Natural killer cell (primary cell): Measurements from ENCODE around the gene PHLDB3. TPM values are rescaled to one million over a fixed set of nuclear protein-coding genes. Genes with fewer than 3 reads are reported as not detected.

ENCODE experiments used
- ATAC-seq, 3 donors: fragments of 150-1000 bp in 2 of 3; fragments of 200-7000 bp in 1 of 3; cut with Tn5 transposase; 1 replicate in 1 of 3; 2 replicates in 2 of 3; pipeline ENCODE4 v1.10.0; 2021; ENCODE audit warnings: mild to moderate bottlenecking in 2 of 3, moderate library complexity in 2 of 3
- DNase-seq, 2 donors: peaks; one replicate each; pipeline versions ENCODE4 v3.0.0 to v3.0.0-alpha.2; 2013 to 2021; ENCODE audit warnings: mixed read lengths in 1 of 2
- H3K27ac ChIP-seq: one replicate; pipeline ENCODE4 v1.5.1; 2013; ENCODE audit warnings: mild to moderate bottlenecking, low read length
- H3K27me3 ChIP-seq: one replicate; pipeline ENCODE4 v1.6.1; 2013; ENCODE audit warnings: low read length; ENCODE audit not compliant: control insufficient read depth, insufficient read depth
- H3K36me3 ChIP-seq: one replicate; pipeline ENCODE4 v1.6.1; 2013; ENCODE audit warnings: low read length; ENCODE audit not compliant: control insufficient read depth, insufficient read depth
- H3K4me1 ChIP-seq: one replicate; pipeline ENCODE4 v1.6.1; 2013; ENCODE audit warnings: low read length; ENCODE audit not compliant: control insufficient read depth, insufficient read depth
- H3K4me3 ChIP-seq: one replicate; pipeline ENCODE4 v1.5.1; 2013; ENCODE audit warnings: low read length
- H3K9me3 ChIP-seq: one replicate; pipeline ENCODE4 v1.6.1; 2013; ENCODE audit warnings: low read length; ENCODE audit not compliant: control insufficient read depth, insufficient read depth
- H3K27ac Mint-ChIP-seq, 2 donors: one replicate each; pipeline ENCODE4 v1.8.0; 2022; ENCODE audit warnings: mild to moderate bottlenecking in 2 of 2, mixed read lengths in 2 of 2, moderate library complexity in 1 of 2
- H3K27me3 Mint-ChIP-seq, 2 donors: one replicate each; pipeline ENCODE4 v1.8.0; 2022; ENCODE audit warnings: low read depth in 2 of 2, mixed read lengths in 2 of 2
- H3K36me3 Mint-ChIP-seq: one replicate; pipeline ENCODE4 v1.8.0; 2022; ENCODE audit warnings: mixed read lengths
- H3K4me1 Mint-ChIP-seq, 2 donors: one replicate each; pipeline ENCODE4 v1.8.0; 2022; ENCODE audit warnings: mixed read lengths in 2 of 2
- H3K4me3 Mint-ChIP-seq: one replicate; pipeline ENCODE4 v1.8.0; 2022; ENCODE audit warnings: mild to moderate bottlenecking, moderate library complexity, mixed read lengths
- H3K9me3 Mint-ChIP-seq, 2 donors: one replicate each; pipeline ENCODE4 v1.8.0; 2022; ENCODE audit warnings: mixed read lengths in 2 of 2
- CTCF ChIP-seq: fragments of 200-600 bp; IDR thresholded peaks from one replicate; pipeline ENCODE4 v1.8.0; 2022; ENCODE audit warnings: antibody characterized with exemption
- WGBS: methylation state at CpG from one replicate; pipeline ENCODE4 v1.1.7; 2013; ENCODE audit warnings: missing lambda C conversion rate; ENCODE audit not compliant: insufficient coverage; 5-methylcytosine and 5-hydroxymethylcytosine counted together
- intact Hi-C: fragments of 100-400 bp; cut with micrococcal nuclease; formaldehyde crosslinking; loops from one replicate; pipeline ENCODE4 v1.14.2; 2022
- total RNA-seq, 4 donors: library from RNA; stranded (reverse); fragments of 120-200 nt in 1 of 4; gene quantifications; one replicate each; pipeline versions ENCODE4 v1.2.3 to v1.2.4, GENCODE V29; 2013 to 2022

PHLDB3 gene
- total RNA-seq, 3 donors from 2014 or later (not counting 1 experiment from before 2014, with no cell fraction given): 24.5 to 24.9 (median 24.8) TPM

- peaks cover 14% of the 10 kb centered on the region for H3K4me1 ChIP-seq
- no peak overlapping the region for H3K4me3 ChIP-seq
- no peaks in the 10 kb centered on the region for H3K36me3 ChIP-seq
- H3K27me3 ChIP-seq: no peaks in the 10 kb centered on the region
- no peak overlapping the region for H3K4me3 Mint-ChIP-seq
- H3K27ac ChIP-seq: no peak overlapping the region
- H3K27ac Mint-ChIP-seq: peak overlapping the region; percentile 94 to 97
- no peaks in the 10 kb centered on the region for H3K36me3 Mint-ChIP-seq
- H3K27me3 Mint-ChIP-seq: no peaks in the 10 kb centered on the region
- intact Hi-C loops: no loop called here
- no peaks in the 10 kb centered on the region for H3K9me3 Mint-ChIP-seq
- no peak for ATAC-seq
- DNase-seq: no peak
- H3K9me3 ChIP-seq: no peaks in the 10 kb centered on the region
- H3K4me1 Mint-ChIP-seq: peaks cover 6 to 17% of the 10 kb centered on the region in 2 donors
- no peak for TF ChIP-seq CTCF
These were observed 27.9 kb downstream of the PHLDB3 start for GRCh38 chr19:43476606-43477005.

DNA sequence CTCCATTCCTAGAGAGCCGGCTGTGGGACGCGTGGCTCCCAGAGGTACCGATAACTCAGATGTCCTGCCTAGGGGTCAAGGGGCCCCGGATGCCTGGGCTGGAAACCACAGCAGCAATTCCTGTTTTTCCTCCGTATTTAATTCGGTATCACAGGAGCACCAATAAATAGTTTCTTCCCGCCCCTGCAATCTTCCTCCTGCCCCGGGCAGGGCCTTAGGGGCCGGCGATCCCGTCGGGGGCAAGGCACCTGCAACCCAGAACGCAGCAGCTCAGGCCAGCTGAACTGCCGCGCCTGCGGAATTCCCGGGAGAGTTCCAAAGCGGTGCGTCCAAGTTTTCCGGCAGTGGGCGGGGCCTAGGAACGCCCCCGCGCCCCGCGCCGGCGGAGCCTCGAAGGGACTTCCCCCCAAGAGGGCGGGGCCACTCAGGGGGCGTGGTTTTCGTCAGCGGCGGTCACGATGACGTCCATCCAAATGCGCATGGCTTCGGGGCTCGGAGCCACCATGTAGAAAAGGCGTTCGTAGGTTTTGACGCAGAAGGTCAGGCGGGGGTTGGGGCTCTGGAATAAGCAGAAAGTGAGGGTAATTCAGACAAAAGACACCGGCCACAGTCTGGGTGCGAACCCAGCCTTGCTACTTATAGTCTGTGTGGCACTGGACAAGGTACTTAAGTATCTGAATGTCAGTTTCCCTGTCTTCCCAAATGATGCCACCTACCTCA is 29.4 kb downstream of the PHLDB3 start:
- Mint-ChIP-seq H3K9me3 (no peaks in the 10 kb centered on the region), H3K27me3 (no peaks in the 10 kb centered on the region), H3K27ac (peak overlapping the region; percentile 94 to 97), H3K4me3 (peak overlapping the region; percentile 89), H3K36me3 (no peaks in the 10 kb centered on the region), H3K4me1 (peaks cover 6 to 17% of the 10 kb centered on the region in 2 donors)
- intact Hi-C loops: loop anchor here (1.0 kb wide), 2 partner anchors 12 to 29 kb away; partner anchors contain the start of gene PHLDB3
- Histone ChIP-seq H3K27ac (peak overlapping the region; percentile 86), H3K27me3 (no peaks in the 10 kb centered on the region), H3K9me3 (no peaks in the 10 kb centered on the region), H3K36me3 (no peaks in the 10 kb centered on the region), H3K4me1 (peaks cover 14% of the 10 kb centered on the region), H3K4me3 (peak overlapping the region; percentile 45)
- peak; percentile 98 to 99 for DNase-seq
- peak; percentile 95 to 98 (median 97) for ATAC-seq
- 10% methylated on average over 46 of the region's 46 CpGs for WGBS
- TF ChIP-seq CTCF: no peak

DNA sequence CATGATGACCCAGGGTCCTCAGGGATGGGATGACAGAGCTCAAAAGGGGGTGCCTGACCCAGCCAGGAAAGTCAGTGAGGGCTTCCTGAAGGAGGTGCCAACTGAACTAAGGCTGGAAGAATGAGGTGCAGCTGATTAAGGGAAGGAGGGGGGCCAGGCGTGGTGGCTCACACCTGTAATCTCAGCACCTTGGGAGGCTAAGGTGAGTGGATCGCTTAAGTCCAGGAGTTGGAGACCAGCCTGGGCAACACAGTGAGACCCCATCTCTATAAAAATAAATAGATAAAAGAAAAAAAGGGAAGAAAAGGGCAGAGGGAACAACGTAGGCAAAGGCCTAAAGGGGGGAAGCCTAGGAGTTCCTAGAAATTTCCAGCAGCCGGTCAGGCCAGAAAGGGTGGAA is 30.1 kb downstream of the PHLDB3 start:
- Mint-ChIP-seq H3K9me3 (no peaks in the 10 kb centered on the region), H3K4me3 (peak overlapping the region; percentile 89), H3K36me3 (no peaks in the 10 kb centered on the region), H3K4me1 (peaks cover 6 to 17% of the 10 kb centered on the region in 2 donors), H3K27ac (peak overlapping the region; percentile 94 to 97), H3K27me3 (no peaks in the 10 kb centered on the region)
- Histone ChIP-seq H3K36me3 (no peaks in the 10 kb centered on the region), H3K4me3 (no peak overlapping the region), H3K9me3 (no peaks in the 10 kb centered on the region), H3K27ac (peak overlapping the region; percentile 86), H3K4me1 (peaks cover 14% of the 10 kb centered on the region), H3K27me3 (no peaks in the 10 kb centered on the region)
- ATAC-seq (no peak), DNase-seq (no peak)
- 94% methylated on average over 3 of the region's 4 CpGs for WGBS
- TF ChIP-seq CTCF: no peak
- intact Hi-C loops: no loop called here

GRCh38 chr19:43471091-43471490 is 33.5 kb downstream of the PHLDB3 start:
- Histone ChIP-seq H3K9me3 (no peaks in the 10 kb centered on the region), H3K27me3 (no peaks in the 10 kb centered on the region), H3K4me3 (no peak overlapping the region), H3K4me1 (peaks cover 17% of the 10 kb centered on the region), H3K36me3 (no peaks in the 10 kb centered on the region), H3K27ac (no peak overlapping the region)
- ATAC-seq (no peak), DNase-seq (no peak)
- intact Hi-C loops: no loop called here
- Mint-ChIP-seq H3K27me3 (no peaks in the 10 kb centered on the region), H3K27ac (no peak overlapping the region), H3K9me3 (no peaks in the 10 kb centered on the region), H3K4me1 (peaks cover 11 to 32% of the 10 kb centered on the region in 2 donors), H3K36me3 (no peaks in the 10 kb centered on the region), H3K4me3 (no peak overlapping the region)
- TF ChIP-seq CTCF: no peak
- 78% methylated on average over 5 of the region's 5 CpGs for WGBS
